ENCODE results near the gene SLC2A5. TPM values are rescaled to one million over a fixed set of nuclear protein-coding genes. Genes with fewer than 3 reads are reported as not detected.

SLC2A5 gene
- total and polyA plus RNA-seq, 9 of the 15 experiments (the other 6 are each of a cell fraction or from before 2014, with no cell fraction given): 0.08 TPM; not detected in 8

- POLR2A ChIA-PET: interaction anchor here (0.7 kb wide), 1 partner anchor 29 kb away, joined by 3 read pairs; no protein-coding TSS in a partner anchor
- Histone ChIP-seq H3K4me3 (no peak overlapping the region), H2AFZ (ENCODE audit: low read depth, low read length) (no peak overlapping the region), H3K27ac (ENCODE audit: extremely low read depth, low read depth, low read length) (no peak overlapping the region), H3K4me1 (replicated peaks in 1 of 2; ENCODE audit: control insufficient read depth in 2 of 2, insufficient read depth in 2 of 2, low read length in 2 of 2) (peaks cover 0 to 4% of the 10 kb centered on the region in 2 experiments; a peak in 1 of 5 replicates), H3K27me3 (ENCODE audit: control insufficient read depth in 2 of 2, insufficient read depth in 2 of 2, low read length in 2 of 2) (peaks cover 14 to 51% of the 10 kb centered on the region in 2 experiments), H3K79me2 (ENCODE audit: control insufficient read depth, insufficient read depth, low read length) (no peaks in the 10 kb centered on the region), H4K20me1 (replicated peaks; ENCODE audit: control insufficient read depth, insufficient read depth, low read length) (peaks cover 12% of the 10 kb centered on the region), H3K9me1 (ENCODE audit: control insufficient read depth, insufficient read depth, low read length) (no peaks in the 10 kb centered on the region), H3K9ac (ENCODE audit: insufficient read depth in 1 of 2, low read depth in 2 of 2, low read length in 2 of 2) (no peak overlapping the region), H3K4me2 (ENCODE audit: insufficient read depth, low read length) (no peak overlapping the region), H3K9me3 (replicated peaks; ENCODE audit: control insufficient read depth, insufficient read depth, low read depth, low read length) (no peaks in the 10 kb centered on the region), H3K36me3 (ENCODE audit: control insufficient read depth, insufficient read depth, low read length) (no peaks in the 10 kb centered on the region)
- CTCF ChIA-PET (ENCODE audit: low intra/inter-chr PET ratio): interaction anchor here (0.6 to 3.6 kb wide), 2 partner anchors 83 to 95 kb away, joined by 3 to 37 read pairs; no protein-coding TSS in a partner anchor
- DNase-seq (ENCODE audit: extremely low read depth in 1 of 4, low spot score in 3 of 4) (no peak), ATAC-seq (no peak), FAIRE-seq (peak; percentile 6)
- TF ChIP-seq GTF3C2 (IDR thresholded peaks at IDR 0.05; ENCODE audit: borderline replicate concordance, extremely low read depth, insufficient read length) (no peak), ZBED1 (IDR thresholded peaks at IDR 0.05) (no peak), PTTG1 (tag; IDR thresholded peaks at IDR 0.05; ENCODE audit: low read depth) (no peak), PHF8 (IDR thresholded peaks at IDR 0.05; ENCODE audit: borderline replicate concordance, low read length) (no peak), BCOR (IDR thresholded peaks at IDR 0.05) (no peak), PBX2 (CRISPR knock-in tag; IDR thresholded peaks at IDR 0.05; ENCODE audit: low read depth) (no peak), PBX2 (tag; conservative IDR thresholded peaks at IDR 0.05; ENCODE audit: low read depth) (no peak), ZBTB2 (IDR thresholded peaks at IDR 0.05) (no peak), MYC (IDR thresholded peaks at IDR 0.05; ENCODE audit: low read depth, low read length) (no peak), MYC (CRISPR knock-in tag; IDR thresholded peaks at IDR 0.05; ENCODE audit: borderline replicate concordance, low read depth) (no peak), ZNF212 (CRISPR knock-in tag; IDR thresholded peaks at IDR 0.05) (no peak)
- TF ChIP-seq, protein P1, sequence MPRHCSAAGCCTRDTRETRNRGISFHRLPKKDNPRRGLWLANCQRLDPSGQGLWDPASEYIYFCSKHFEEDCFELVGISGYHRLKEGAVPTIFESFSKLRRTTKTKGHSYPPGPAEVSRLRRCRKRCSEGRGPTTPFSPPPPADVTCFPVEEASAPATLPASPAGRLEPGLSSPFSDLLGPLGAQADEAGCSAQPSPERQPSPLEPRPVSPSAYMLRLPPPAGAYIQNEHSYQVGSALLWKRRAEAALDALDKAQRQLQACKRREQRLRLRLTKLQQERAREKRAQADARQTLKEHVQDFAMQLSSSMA (CRISPR knock-in tag; IDR thresholded peaks at IDR 0.05): no peak
- in situ Hi-C loops (cut with MboI): no loop called here
- intact Hi-C loops (cut with micrococcal nuclease): loop anchor here (10.0 kb wide), 1 partner anchor 382 kb away; no protein-coding TSS in a partner anchor
- 2% methylated on average over 13 of the region's 13 CpGs for WGBS (ENCODE audit: insufficient coverage, low coverage, missing lambda C conversion rate)
- no TSS peak for BruUV-seq (replicated peaks)
Measured at GRCh38 chr1:9112961-9113880, 43.8 kb upstream of the SLC2A5 start.
